Upper lobe of left lung (tissue), 6 donors: ENCODE data around the gene SIMC1. TPM values are rescaled to one million over a fixed set of nuclear protein-coding genes. Genes with fewer than 3 reads are reported as not detected.

Experiments used
- ATAC-seq, 2 donors: fragments of 200-7000 bp; cut with Tn5 transposase; one replicate each; pipeline ENCODE4 v1.9.1; 2022; ENCODE audit warnings: mild to moderate bottlenecking in 2 of 2, moderate library complexity in 2 of 2; ENCODE audit not compliant: low FRiP score in 2 of 2
- DNase-seq, 2 donors: peaks; one replicate each; pipeline ENCODE4 v3.0.0-alpha.2; 2019 to 2020
- H3K27ac ChIP-seq, 4 donors: fragments of 200-600 bp; sonication (generic); one replicate each; pipeline ENCODE4 v1.5.1; 2016 to 2019
- H3K27me3 ChIP-seq, 4 donors: fragments of 200-600 bp; sonication (generic); one replicate each; pipeline ENCODE4 v1.5.1; 2017 to 2019
- H3K36me3 ChIP-seq, 4 donors: fragments of 200-600 bp; sonication (generic); one replicate each; pipeline ENCODE4 v1.5.1; 2016 to 2019
- H3K4me1 ChIP-seq, 4 donors: fragments of 200-600 bp; sonication (generic); one replicate each; pipeline ENCODE4 v1.5.1; 2018 to 2019
- H3K4me3 ChIP-seq, 4 donors: fragments of 200-600 bp; sonication (generic); one replicate each; pipeline ENCODE4 v1.5.1; 2017 to 2019; ENCODE audit warnings: mild to moderate bottlenecking in 2 of 4, moderate library complexity in 1 of 4
- H3K9me3 ChIP-seq, 4 donors: fragments of 200-600 bp; sonication (generic); one replicate each; pipeline ENCODE4 v1.5.1; 2018 to 2019
- CTCF ChIP-seq, 6 experiments: fragments of 450-650 bp in 4 of 6; fragments of 200-600 bp in 2 of 6; sonication (generic) in 2 of 6; IDR thresholded peaks; one replicate each; pipeline ENCODE4 v1.5.1; 2016 to 2019; ENCODE audit warnings: antibody characterized with exemption in 6 of 6
- EP300 ChIP-seq, 4 donors: sonication (generic); formaldehyde crosslinking; IDR thresholded peaks; one replicate each; pipeline ENCODE4 v1.5.1; 2017; ENCODE audit warnings: antibody characterized with exemption in 4 of 4, control low read depth in 2 of 4
- POLR2A ChIP-seq, 4 donors: fragments of 450-650 bp; IDR thresholded peaks; one replicate each; pipeline ENCODE4 v1.5.1; 2016 to 2017; ENCODE audit warnings: antibody characterized with exemption in 4 of 4, mild to moderate bottlenecking in 2 of 4
- POLR2AphosphoS5 ChIP-seq, 2 donors: sonication (generic); formaldehyde crosslinking; IDR thresholded peaks; one replicate each; pipeline ENCODE4 v1.5.1; 2017; ENCODE audit warnings: antibody characterized with exemption in 2 of 2
- WGBS, 2 donors: methylation state at CpG; one replicate each; pipeline ENCODE4 v1.1.5; 2017 to 2018; 5-methylcytosine and 5-hydroxymethylcytosine counted together
- small RNA-seq, 4 donors: library from RNA; depleted of rRNA; stranded (forward); fragments of <200 nt; gene quantifications; one replicate each; pipeline ENCODE3, GENCODE V24; 2016
- total RNA-seq, 6 donors: library from RNA; depleted of rRNA in 4 of 6; stranded (reverse); fragments of >200 nt in 4 of 6; gene quantifications; one replicate each; pipeline versions ENCODE4 v1.1.0 to v1.2.1, GENCODE V29; 2016 to 2021
- donor health status: DM: no; HTN: no; CAD: no; lungs with moderate emphysema.
- donor health status: DM: no; HTN: yes; CAD: no; lungs with severe emphysema.

The SIMC1 gene
- total RNA-seq, 6 donors from 2014 or later, result 13.6 to 43.0 (median 21.2) TPM

DNA sequence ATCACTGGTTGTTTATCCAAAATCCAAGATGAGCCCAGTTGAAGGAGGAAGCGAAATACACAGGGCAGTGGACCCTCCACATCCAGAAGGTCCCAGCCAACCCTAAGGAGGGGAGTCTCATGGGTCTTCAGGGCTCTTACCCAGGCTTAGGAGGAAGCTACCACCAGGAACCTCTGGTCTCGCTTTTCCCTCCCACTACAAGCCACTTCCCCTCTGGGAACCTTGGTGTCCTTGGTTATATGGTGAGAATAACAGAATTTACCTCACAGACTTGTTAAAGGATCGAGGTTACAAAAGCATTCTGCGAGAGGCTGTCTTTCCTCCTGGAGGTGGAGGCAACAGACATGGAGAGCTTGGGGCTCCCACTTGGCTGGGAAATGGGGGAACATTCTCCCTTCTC is 153.8 kb downstream of the SIMC1 start:
- Histone ChIP-seq H3K4me3 (no peak overlapping the region), H3K9me3 (no peaks in the 10 kb centered on the region), H3K27ac (no peak overlapping the region), H3K36me3 (peaks cover 0 to 58% (median 35%) of the 10 kb centered on the region in 4 donors), H3K27me3 (no peaks in the 10 kb centered on the region), H3K4me1 (peaks cover 12 to 28% (median 18%) of the 10 kb centered on the region in 4 donors)
- TF ChIP-seq CTCF (IDR thresholded peaks at IDR 0.05) (no peak), POLR2AphosphoS5 (IDR thresholded peaks at IDR 0.05) (no peak), EP300 (IDR thresholded peaks at IDR 0.05) (no peak), POLR2A (IDR thresholded peaks at IDR 0.05) (no peak)
- WGBS, 2 donors, result 68 to 74% methylated on average over 4 of the region's 4 CpGs
- DNase-seq (no peak), ATAC-seq (no peak)

DNA sequence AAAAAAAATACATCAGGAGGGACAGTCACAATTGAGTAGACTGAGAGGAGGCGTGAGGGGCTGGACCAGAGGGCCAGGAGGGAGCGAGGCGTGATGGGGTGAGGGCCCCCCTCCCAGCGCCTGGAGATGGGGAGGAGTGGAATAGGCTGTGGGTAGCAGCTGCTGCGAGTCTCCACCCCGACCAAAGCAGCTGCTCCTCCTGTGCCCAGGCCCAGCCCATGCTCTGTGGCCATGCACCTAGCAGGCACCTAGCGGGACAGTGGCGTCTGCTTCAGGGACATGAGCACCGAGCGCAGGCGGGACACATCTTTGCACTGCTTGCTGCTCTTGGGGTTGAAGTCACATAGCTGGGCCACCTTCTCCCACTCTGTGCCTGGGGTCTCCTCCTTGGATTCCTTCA is 154.3 kb downstream of the SIMC1 start:
- Histone ChIP-seq H3K27me3 (no peaks in the 10 kb centered on the region), H3K4me3 (no peak overlapping the region), H3K36me3 (peaks cover 0 to 61% (median 36%) of the 10 kb centered on the region in 4 donors), H3K4me1 (peaks cover 7 to 23% (median 13%) of the 10 kb centered on the region in 4 donors), H3K9me3 (no peaks in the 10 kb centered on the region), H3K27ac (no peak overlapping the region)
- TF ChIP-seq POLR2A (IDR thresholded peaks at IDR 0.05) (no peak), POLR2AphosphoS5 (IDR thresholded peaks at IDR 0.05) (no peak), EP300 (IDR thresholded peaks at IDR 0.05) (no peak), CTCF (IDR thresholded peaks at IDR 0.05) (no peak)
- DNase-seq, result peak in 1 of 2 donors; percentile 70
- 94 to 98% methylated on average over 6 to 11 of the region's 11 CpGs for WGBS, 2 donors
- ATAC-seq, result no peak

DNA sequence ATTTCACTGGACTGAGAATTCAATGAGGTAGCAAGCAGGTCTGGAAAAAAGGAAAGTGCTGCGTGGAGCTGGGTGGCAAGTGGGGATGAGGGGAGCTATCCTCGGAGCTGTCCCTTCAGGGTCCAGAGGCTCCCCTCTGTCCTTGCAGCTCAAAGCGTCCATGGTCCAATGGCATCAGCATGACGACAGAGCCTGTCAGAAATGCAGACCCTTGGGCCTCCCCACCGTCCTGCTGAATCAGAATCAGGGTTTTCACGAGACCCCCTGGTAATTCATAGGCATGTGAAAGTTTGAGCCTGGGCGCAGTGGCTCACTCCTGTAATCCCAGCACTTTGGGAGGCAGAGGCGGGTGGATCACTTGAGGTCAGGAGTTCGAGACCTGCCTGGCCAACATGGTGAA is 155.9 kb downstream of the SIMC1 start:
- DNase-seq (no peak), ATAC-seq (no peak)
- H3K27me3 ChIP-seq, result no peaks in the 10 kb centered on the region
- H3K27ac ChIP-seq, result no peak overlapping the region
- peaks cover 0 to 72% (median 39%) of the 10 kb centered on the region in 4 donors for H3K36me3 ChIP-seq
- H3K4me3 ChIP-seq, result no peak overlapping the region
- H3K9me3 ChIP-seq, result no peaks in the 10 kb centered on the region
- peaks cover 5 to 15% (median 9%) of the 10 kb centered on the region in 4 donors for H3K4me1 ChIP-seq
- WGBS, 2 donors, result 90 to 94% methylated on average over 6 to 9 of the region's 9 CpGs
- TF ChIP-seq CTCF (IDR thresholded peaks at IDR 0.05), result no peak
- TF ChIP-seq POLR2A (IDR thresholded peaks at IDR 0.05), result no peak
- TF ChIP-seq POLR2AphosphoS5 (IDR thresholded peaks at IDR 0.05), result no peak
- no peak for TF ChIP-seq EP300 (IDR thresholded peaks at IDR 0.05)

- 84 to 96% methylated on average over 5 to 11 of the region's 11 CpGs for WGBS, 2 donors
Observed at GRCh38 chr5:176394881-176395675, 156.9 kb downstream of the SIMC1 start.

More at GRCh38 chr5:176394881-176395675, 156.9 kb downstream of the SIMC1 start:
- TF ChIP-seq EP300 (IDR thresholded peaks at IDR 0.05), result no peak
- no peak for TF ChIP-seq CTCF (IDR thresholded peaks at IDR 0.05)
- no peak for TF ChIP-seq POLR2AphosphoS5 (IDR thresholded peaks at IDR 0.05)
- Histone ChIP-seq H3K36me3 (peaks cover 0 to 73% (median 39%) of the 10 kb centered on the region in 4 donors), H3K4me3 (no peak overlapping the region), H3K27me3 (no peaks in the 10 kb centered on the region), H3K4me1 (peaks cover 0 to 5% (median 1%) of the 10 kb centered on the region in 4 donors), H3K9me3 (no peaks in the 10 kb centered on the region), H3K27ac (peak overlapping the region in 1 of 4 donors; percentile 11)
- ATAC-seq (peak; percentile 12 to 34), DNase-seq (no peak)

Small RNA genes within 50 kb of the gene (small RNA-seq; reads per million reads assigned to genes)
- 0.11 to 0.57 (median 0.42) reads per million in 4 donors for gene MIR1271

Other genes starting within 250 kb of the SIMC1 start
- 100 to 1,000 TPM in 2 of 6 donors, 10 to 100 TPM in 4; 53.4 to 109 (median 90.0) TPM for gene KIAA1191, start 123.3 kb downstream of the SIMC1 start, total RNA-seq
- 1 to 10 TPM; 2.7 to 7.8 (median 4.1) TPM for gene ARL10, start 127.1 kb downstream of the SIMC1 start, total RNA-seq
- 10 to 100 TPM in 4 of 6 donors, 1 to 10 TPM in 2; 3.1 to 25.4 (median 12.1) TPM for gene NOP16, start 150.2 kb downstream of the SIMC1 start, total RNA-seq
- 100 to 1,000 TPM in 3 of 6 donors, 10 to 100 TPM in 3; 46.5 to 108 (median 93.6) TPM for gene HIGD2A, start 150.3 kb downstream of the SIMC1 start, total RNA-seq
- 100 to 1,000 TPM in 4 of 6 donors, 10 to 100 TPM in 2; 54.5 to 187 (median 109) TPM for gene CLTB, start 178.1 kb downstream of the SIMC1 start, total RNA-seq
- gene FAF2, start 210.0 kb downstream of the SIMC1 start, total RNA-seq, result 10 to 100 TPM; 11.5 to 33.0 (median 30.0) TPM